ENCODE measurements around the gene TYRP1.

The TYRP1 gene

GRCh38 chr9:12735665-12736064, 42.5 kb downstream of the TYRP1 start:
- no peak for DNase-seq (ENCODE audit: low read depth in 2 of 2)

- DNase-seq (ENCODE audit: low read depth in 2 of 2) = no peak
Measured at GRCh38 chr9:12737871-12738270, 44.7 kb downstream of the TYRP1 start.

- DNase-seq (ENCODE audit: low read depth in 2 of 2) = no peak
Measured at GRCh38 chr9:12739014-12739652, 45.9 kb downstream of the TYRP1 start.

GRCh38 chr9:12740845-12741244, 47.7 kb downstream of the TYRP1 start:
- DNase-seq (ENCODE audit: low read depth in 2 of 2) = no peak

- no peak for DNase-seq (ENCODE audit: low read depth in 2 of 2)
Measured at GRCh38 chr9:12748016-12748415, 54.8 kb downstream of the TYRP1 start.

GRCh38 chr9:12748954-12749353, 55.8 kb downstream of the TYRP1 start:
- DNase-seq (ENCODE audit: low read depth in 2 of 2) = no peak

- DNase-seq (ENCODE audit: low read depth in 2 of 2) = no peak
Measured at GRCh38 chr9:12753931-12754330, 60.7 kb downstream of the TYRP1 start.

GRCh38 chr9:12759761-12760160, 66.6 kb downstream of the TYRP1 start:
- no peak for DNase-seq (ENCODE audit: low read depth in 2 of 2)

Data from stimulated activated CD8-positive, alpha-beta memory T cell treated with anti-CD3 and anti-CD28 coated beads, Interleukin-2, amount 100 ng/mL, for 48 hours (primary cell).